Calu3 (cell line): ENCODE results near the gene RPP14. TPM values are rescaled to one million over a fixed set of nuclear protein-coding genes. Genes with fewer than 3 reads are reported as not detected.
"Not testable (repeated sequence)": the region's sequence is repeated elsewhere in the genome, so short reads cannot be mapped to it uniquely, and the experiment has no call there.

Experiments
- BruUV-seq: library from RNA; stranded (reverse); fragments of 400-500 nt; replicated peaks from 2 replicates; lab custom pipeline; 2021; lab: Mats Ljungman, UMichigan
- CTCF ChIA-PET: fragments of 300-600 bp; sonication (Branson Sonifier 250); formaldehyde crosslinking; loops from one replicate; lab custom pipeline; 2022; ENCODE audit warnings: antibody characterized with exemption; lab: Charles Lee
- DNase-seq: peaks from one replicate; pipeline ENCODE4 v3.0.0; 2022
- H3K27ac Mint-ChIP-seq: one replicate; pipeline ENCODE4 v1.8.0; 2022; ENCODE audit warnings: mixed read lengths; ENCODE audit not compliant: unreplicated experiment
- H3K27me3 Mint-ChIP-seq: one replicate; pipeline ENCODE4 v1.8.0; 2022; ENCODE audit warnings: mixed read lengths; ENCODE audit not compliant: unreplicated experiment
- H3K36me3 Mint-ChIP-seq: one replicate; pipeline ENCODE4 v1.8.0; 2022; ENCODE audit warnings: mild to moderate bottlenecking, moderate library complexity, mixed read lengths; ENCODE audit not compliant: insufficient read depth, unreplicated experiment
- H3K4me1 Mint-ChIP-seq: one replicate; pipeline ENCODE4 v1.8.0; 2022; ENCODE audit warnings: mild to moderate bottlenecking, low read depth, mixed read lengths; ENCODE audit not compliant: unreplicated experiment
- H3K4me3 Mint-ChIP-seq: one replicate; pipeline ENCODE4 v1.8.0; 2022; ENCODE audit warnings: mild to moderate bottlenecking, low read depth, moderate library complexity, mixed read lengths; ENCODE audit not compliant: unreplicated experiment
- H3K9me3 Mint-ChIP-seq: one replicate; pipeline ENCODE4 v1.8.0; 2022; ENCODE audit warnings: low read depth, mixed read lengths; ENCODE audit not compliant: unreplicated experiment
- intact Hi-C: fragments of 100-400 bp; cut with micrococcal nuclease; formaldehyde crosslinking; loops from one replicate; pipeline ENCODE4 v1.10.0; 2022; ENCODE audit not compliant: unreplicated experiment
- total RNA-seq: library from RNA; stranded (reverse); gene quantifications from 2 replicates; pipeline ENCODE4 v1.2.3, GENCODE V29; 2022
- TF ChIP-seq, protein P1 (sequence below): fragments of 200-600 bp; IDR thresholded peaks from one replicate; pipeline ENCODE4 v1.8.0; 2022; ENCODE audit warnings: antibody characterized with exemption; ENCODE audit not compliant: unreplicated experiment

Gene RPP14
- total RNA-seq, 1 experiment from 2014 or later = 17.2 TPM

DNA sequence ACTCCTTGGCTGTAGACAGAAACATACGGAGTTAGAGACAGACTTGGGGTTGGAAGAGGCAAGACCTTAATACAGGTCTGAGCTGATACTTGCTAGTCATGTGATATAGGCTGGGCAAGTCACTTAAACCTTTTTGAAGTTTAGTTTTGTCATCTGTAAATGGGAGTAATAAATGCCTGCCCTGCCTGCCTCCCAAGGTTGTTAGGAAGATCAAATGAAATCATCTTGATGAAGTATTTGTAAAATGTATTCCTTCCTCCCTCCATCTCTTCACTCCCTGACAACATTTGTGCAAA, 29.6 kb downstream of the RPP14 start:
- peaks cover 9% of the 10 kb centered on the region for H3K4me1 Mint-ChIP-seq
- no peaks in the 10 kb centered on the region for H3K27me3 Mint-ChIP-seq
- no peak overlapping the region for H3K4me3 Mint-ChIP-seq
- no TSS peak for BruUV-seq
- TF ChIP-seq, protein P1, sequence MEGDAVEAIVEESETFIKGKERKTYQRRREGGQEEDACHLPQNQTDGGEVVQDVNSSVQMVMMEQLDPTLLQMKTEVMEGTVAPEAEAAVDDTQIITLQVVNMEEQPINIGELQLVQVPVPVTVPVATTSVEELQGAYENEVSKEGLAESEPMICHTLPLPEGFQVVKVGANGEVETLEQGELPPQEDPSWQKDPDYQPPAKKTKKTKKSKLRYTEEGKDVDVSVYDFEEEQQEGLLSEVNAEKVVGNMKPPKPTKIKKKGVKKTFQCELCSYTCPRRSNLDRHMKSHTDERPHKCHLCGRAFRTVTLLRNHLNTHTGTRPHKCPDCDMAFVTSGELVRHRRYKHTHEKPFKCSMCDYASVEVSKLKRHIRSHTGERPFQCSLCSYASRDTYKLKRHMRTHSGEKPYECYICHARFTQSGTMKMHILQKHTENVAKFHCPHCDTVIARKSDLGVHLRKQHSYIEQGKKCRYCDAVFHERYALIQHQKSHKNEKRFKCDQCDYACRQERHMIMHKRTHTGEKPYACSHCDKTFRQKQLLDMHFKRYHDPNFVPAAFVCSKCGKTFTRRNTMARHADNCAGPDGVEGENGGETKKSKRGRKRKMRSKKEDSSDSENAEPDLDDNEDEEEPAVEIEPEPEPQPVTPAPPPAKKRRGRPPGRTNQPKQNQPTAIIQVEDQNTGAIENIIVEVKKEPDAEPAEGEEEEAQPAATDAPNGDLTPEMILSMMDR = no peak
- H3K9me3 Mint-ChIP-seq = no peaks in the 10 kb centered on the region
- H3K36me3 Mint-ChIP-seq = peaks cover 14% of the 10 kb centered on the region
- no peak overlapping the region for H3K27ac Mint-ChIP-seq
- CTCF ChIA-PET = no interaction called here
- intact Hi-C loops = no loop called here
- DNase-seq = no peak

DNA sequence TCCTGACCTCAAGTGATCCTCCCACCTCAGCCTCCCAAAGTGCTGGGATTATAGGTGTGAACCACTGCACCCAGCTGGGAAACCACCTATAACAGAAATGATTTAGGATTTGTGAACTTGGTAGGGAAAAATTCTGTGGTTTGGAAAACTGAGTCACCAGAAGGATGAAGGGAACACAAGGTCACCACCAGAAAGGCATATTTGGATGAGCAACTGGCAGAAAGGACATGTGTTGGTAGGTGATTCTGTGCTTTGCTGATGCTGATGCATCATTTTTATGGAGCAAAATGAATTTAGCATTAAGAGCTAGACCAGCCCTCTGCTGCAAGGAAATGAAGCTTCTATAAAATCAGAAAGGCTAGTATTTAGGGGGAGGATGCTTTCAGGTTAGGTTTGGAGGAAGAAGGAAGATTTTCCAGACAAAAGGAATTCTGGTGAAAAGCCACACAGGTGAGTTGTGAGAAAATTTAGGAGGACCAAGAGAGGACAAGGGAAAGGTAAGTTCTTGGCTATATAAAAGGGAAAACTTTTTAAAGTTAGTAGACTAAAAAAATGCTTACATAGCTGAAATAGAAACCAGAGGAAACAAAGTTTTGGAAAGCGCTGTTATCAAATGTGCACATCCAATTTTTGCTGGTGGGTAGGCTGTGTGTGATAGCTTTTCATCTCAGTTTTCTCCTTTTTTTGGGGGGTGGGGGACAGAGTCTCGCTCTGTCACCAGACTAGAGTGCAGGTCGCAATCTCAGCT, 30.3 kb downstream of the RPP14 start:
- TF ChIP-seq, protein P1 = no peak
- intact Hi-C loops = no loop called here
- BruUV-seq = no TSS peak
- Mint-ChIP-seq H3K9me3 (no peaks in the 10 kb centered on the region), H3K27ac (no peak overlapping the region), H3K4me3 (no peak overlapping the region), H3K36me3 (peaks cover 14% of the 10 kb centered on the region), H3K27me3 (no peaks in the 10 kb centered on the region), H3K4me1 (peaks cover 9% of the 10 kb centered on the region)
- DNase-seq = no peak
- CTCF ChIA-PET = no interaction called here

GRCh38 chr3:58337190-58337589, 31.1 kb downstream of the RPP14 start:
- CTCF ChIA-PET = no interaction called here
- BruUV-seq = no TSS peak
- Mint-ChIP-seq H3K9me3 (no peaks in the 10 kb centered on the region), H3K4me3 (no peak overlapping the region), H3K36me3 (peaks cover 13% of the 10 kb centered on the region), H3K4me1 (peaks cover 9% of the 10 kb centered on the region), H3K27me3 (no peaks in the 10 kb centered on the region), H3K27ac (no peak overlapping the region)
- intact Hi-C loops = no loop called here
- TF ChIP-seq, protein P1 = no peak
- no peak for DNase-seq

GRCh38 chr3:58339146-58339545, 33.1 kb downstream of the RPP14 start:
- DNase-seq, H3K9me3 Mint-ChIP-seq, intact Hi-C loops, H3K27me3 Mint-ChIP-seq, H3K27ac Mint-ChIP-seq, H3K4me3 Mint-ChIP-seq, BruUV-seq, CTCF ChIA-PET, H3K36me3 Mint-ChIP-seq, H3K4me1 Mint-ChIP-seq: not testable (repeated sequence)

- no TSS peak for BruUV-seq
- TF ChIP-seq, protein P1 = no peak
- intact Hi-C loops = no loop called here
- Mint-ChIP-seq H3K36me3 (no peaks in the 10 kb centered on the region), H3K27me3 (no peaks in the 10 kb centered on the region), H3K9me3 (no peaks in the 10 kb centered on the region), H3K27ac (no peak overlapping the region), H3K4me1 (peaks cover under 1% of the 10 kb centered on the region), H3K4me3 (no peak overlapping the region)
- CTCF ChIA-PET = no interaction called here
- no peak for DNase-seq
These were observed 34.7 kb downstream of the RPP14 start for GRCh38 chr3:58340594-58341244.
